HG03159 (cell line): ENCODE results near the gene CLSTN2.

Source experiments
- ATAC-seq: cut with Tn5 transposase; IDR thresholded peaks from one replicate; pipeline ENCODE4 v1.9.1; 2021; ENCODE audit warnings: mild to moderate bottlenecking, moderate library complexity; ENCODE audit not compliant: unreplicated experiment

CLSTN2 gene

GRCh38 chr3:140268103-140268502, 333.1 kb downstream of the CLSTN2 start:
- ATAC-seq, result no peak

DNA sequence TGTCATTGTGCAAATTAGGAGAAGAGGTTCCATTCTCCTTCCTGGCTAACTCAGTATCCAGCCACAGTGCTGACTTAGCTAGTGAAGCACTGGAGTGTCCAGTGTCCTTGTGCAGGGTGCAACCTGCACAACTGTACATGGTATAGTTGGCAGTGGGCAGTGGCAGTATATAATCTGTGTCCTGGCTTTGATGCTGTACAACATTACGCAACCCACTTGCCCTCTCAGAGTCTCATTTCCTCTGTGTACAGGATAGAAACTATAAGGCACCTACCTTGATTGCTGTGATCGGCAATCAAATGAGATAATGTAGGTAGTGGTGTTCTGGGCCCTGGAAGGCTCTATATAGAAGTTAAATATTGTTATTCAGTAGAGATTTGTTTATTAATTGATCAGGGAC, 333.6 kb downstream of the CLSTN2 start:
- ATAC-seq, result no peak

GRCh38 chr3:140270329-140270728, 335.3 kb downstream of the CLSTN2 start:
- no peak for ATAC-seq

DNA sequence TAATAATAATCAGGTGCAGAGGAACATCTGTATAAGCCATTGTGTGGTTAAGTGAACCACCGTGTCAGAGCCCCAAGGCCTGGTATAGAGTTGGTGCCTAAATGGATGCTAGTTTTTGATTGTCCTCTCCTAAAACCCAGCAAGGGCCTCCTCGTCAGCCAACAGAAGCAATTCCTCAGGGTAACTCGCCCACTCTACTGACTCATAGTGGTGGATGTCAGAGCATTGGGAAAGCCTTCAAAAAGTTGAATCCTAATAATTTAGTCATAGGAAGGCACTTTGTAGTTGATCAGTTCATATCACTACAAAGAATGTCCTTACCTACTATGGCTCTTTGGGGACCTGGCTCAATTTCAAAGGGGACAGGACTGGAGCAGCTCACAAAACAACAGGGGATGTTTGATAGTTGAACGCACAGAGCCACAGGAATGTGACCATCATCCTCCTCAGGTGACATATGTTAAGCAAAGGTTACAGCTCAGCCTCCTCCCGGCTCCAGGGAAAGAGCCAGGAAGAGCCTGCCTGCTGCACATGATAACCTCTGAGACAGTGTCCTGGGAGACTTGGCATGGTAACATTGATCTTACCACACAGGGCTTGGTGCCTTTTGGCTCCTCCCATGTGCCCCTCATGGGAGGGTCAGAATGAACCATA, 338.7 kb downstream of the CLSTN2 start:
- no peak for ATAC-seq

- ATAC-seq, result no peak
These were observed 339.4 kb downstream of the CLSTN2 start for GRCh38 chr3:140274429-140274828.

DNA sequence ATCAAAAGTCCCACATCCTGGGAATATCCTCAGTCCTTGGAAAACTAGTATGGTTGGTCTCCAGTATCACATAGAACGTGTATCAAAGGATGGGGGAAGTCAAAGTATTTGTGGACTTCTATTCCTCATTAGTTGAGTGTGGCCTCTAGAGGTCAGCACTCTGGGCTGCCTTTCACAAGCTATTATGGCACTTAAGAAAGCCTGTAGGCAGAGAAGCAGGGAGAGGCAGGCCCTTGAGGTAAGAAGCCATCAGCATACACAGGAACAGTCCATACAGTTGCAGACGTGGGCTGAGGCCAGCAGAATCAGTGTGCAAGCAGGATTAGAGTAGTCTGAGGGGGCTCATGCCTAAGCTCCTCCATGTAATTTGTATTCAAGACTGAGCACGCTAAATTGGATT, 341.7 kb downstream of the CLSTN2 start:
- no peak for ATAC-seq

- no peak for ATAC-seq
These were observed 342.9 kb downstream of the CLSTN2 start for GRCh38 chr3:140277886-140278285.

DNA sequence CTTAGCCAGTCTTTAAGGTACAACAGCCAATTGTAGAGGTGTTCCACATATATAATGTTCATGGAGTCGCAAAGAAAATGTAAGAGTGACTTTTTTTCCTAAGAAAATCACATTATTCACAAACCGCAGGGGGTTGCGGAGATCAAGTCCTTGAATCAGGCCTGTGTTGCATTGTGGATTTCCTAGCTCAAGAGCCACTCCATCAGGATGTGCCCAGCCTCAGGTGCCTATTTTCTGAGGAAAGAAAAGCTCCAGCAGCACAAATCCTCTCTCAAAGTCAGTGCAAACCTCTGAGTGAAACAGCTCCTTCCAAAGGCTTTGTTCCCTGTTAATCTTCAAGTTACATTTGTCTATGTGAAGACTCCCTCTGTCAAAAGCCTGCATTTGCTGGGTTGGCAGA, 349.4 kb downstream of the CLSTN2 start:
- no peak for ATAC-seq

DNA sequence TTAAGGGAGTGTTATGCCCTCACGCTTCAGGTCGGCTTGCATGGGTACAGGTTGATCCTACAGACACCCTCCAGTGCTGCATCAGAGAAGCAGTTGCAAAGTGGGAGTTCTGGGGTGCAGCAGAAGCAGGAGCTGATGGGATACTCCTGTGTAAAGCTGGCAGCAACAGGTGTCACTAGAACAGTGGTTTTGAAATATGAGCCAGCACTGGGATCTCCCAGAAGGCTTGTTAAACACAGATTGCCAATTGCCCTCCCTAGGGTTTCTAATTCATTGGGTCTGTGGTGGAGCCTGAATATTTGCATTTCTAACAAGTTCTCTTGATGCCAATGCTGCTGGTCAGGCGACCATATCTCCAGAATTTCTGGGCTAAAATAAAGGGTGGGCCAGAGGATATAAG, 350.4 kb downstream of the CLSTN2 start:
- no peak for ATAC-seq

- no peak for ATAC-seq
These were observed 353.6 kb downstream of the CLSTN2 start for GRCh38 chr3:140288595-140288994.

GRCh38 chr3:140290105-140290504, 355.1 kb downstream of the CLSTN2 start:
- ATAC-seq, result no peak

DNA sequence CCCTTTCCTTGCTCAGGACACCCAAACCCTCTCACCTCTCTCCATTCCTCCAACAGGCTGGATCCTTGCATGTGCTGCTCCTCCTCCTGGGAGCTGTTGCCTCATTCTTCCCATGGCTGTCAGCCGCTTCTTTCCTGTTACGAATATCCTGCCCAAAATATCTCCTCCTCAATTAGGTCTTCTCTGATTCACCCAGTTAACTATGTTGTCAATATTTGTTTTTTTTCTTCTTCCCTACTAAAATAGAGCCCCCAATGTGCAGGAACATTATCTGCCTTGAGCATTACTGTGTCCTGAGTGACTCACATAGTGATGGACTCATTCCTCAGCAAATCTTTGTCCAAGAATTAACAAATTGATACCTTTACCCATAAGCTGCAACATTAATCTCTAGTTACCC, 357.2 kb downstream of the CLSTN2 start:
- no peak for ATAC-seq

DNA sequence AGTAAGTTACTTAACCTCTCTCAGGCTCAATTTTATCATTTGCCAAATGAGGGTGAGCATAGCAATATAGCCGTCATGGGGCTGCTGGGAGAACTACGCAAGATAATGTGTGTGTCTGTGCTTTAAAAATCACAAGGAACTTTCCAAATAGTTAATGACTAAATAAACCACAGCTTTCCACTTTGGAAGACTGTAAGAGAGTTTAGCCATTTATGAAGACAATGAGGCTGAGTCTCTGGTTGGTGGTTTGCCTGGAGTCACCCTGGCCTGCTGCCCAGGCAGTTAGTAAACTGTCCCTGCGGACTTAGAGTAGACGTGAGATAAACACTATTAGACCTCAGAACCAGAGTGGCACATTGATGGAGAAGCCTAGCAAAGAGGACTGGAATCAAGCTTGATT, 357.7 kb downstream of the CLSTN2 start:
- ATAC-seq, result no peak

- no peak for ATAC-seq
These were observed 359.1 kb downstream of the CLSTN2 start for GRCh38 chr3:140294058-140294457.

- no peak for ATAC-seq
These were observed 361.9 kb downstream of the CLSTN2 start for GRCh38 chr3:140296796-140297352.

GRCh38 chr3:140298043-140298442, 363.1 kb downstream of the CLSTN2 start:
- no peak for ATAC-seq

- ATAC-seq, result no peak
These were observed 363.6 kb downstream of the CLSTN2 start for GRCh38 chr3:140298569-140299070.

DNA sequence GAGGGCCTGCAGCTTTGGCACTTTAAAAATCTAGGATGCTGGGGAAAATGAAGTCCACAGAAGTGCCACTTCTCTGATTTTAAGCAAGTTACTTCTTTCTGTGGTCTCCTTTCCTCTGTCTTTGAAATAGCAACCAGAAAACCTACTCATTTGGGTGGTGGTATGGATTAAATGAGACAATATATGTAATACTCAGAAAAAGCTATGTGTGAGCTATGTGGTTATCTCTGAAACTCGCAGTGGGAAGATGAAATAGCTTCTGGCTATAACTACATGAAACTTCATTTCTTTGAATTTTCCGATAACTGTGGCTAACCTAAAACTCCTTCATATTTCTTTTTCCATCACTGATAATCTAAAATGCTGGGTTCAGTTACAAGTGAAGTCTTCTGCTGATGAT, 368.9 kb downstream of the CLSTN2 start:
- ATAC-seq, result no peak

- ATAC-seq, result no peak
These were observed 373.6 kb downstream of the CLSTN2 start for GRCh38 chr3:140308535-140308934.

GRCh38 chr3:140311428-140311827, 376.4 kb downstream of the CLSTN2 start:
- ATAC-seq, result no peak

- no peak for ATAC-seq
These were observed 381.0 kb downstream of the CLSTN2 start for GRCh38 chr3:140315955-140316354.

GRCh38 chr3:140316466-140316865, 381.5 kb downstream of the CLSTN2 start:
- no peak for ATAC-seq

DNA sequence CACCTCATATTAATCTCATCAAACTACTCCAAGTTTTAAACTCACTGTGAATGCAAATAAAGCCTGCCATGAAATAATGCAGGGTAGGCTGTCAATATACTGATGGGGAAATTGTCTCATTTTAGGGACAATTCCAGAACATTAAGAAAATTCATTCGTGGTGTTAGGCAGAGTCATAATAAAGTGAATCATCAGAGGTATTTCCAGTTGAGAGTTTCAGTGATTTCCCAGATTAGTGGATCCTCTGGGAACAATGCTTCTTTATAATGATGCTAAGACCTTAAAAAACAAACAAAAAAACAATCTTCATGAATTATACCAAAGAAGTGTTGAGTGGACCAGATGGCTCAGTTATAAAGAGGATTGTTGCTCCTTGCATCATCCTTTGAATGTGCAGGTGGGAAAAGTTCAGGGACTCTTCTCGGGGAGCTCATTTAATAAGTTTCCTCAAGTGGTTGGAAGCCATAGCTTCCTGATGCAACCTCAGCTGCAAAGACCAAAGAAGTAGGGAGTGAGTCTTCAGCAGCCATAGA, 381.9 kb downstream of the CLSTN2 start:
- no peak for ATAC-seq
